C4-2B (cell line): ENCODE measurements around the gene LRMDA.

Experiments
- ZFX ChIP-seq: fragments of 450-650 bp; IDR thresholded peaks from 2 replicates; pipeline ENCODE4 v1.6.1; 2017
- TF ChIP-seq, protein P1 (sequence below): fragments of 450-650 bp; conservative IDR thresholded peaks from 2 replicates; pipeline ENCODE4 v1.5.1; 2017; ENCODE audit warnings: mild to moderate bottlenecking

DNA sequence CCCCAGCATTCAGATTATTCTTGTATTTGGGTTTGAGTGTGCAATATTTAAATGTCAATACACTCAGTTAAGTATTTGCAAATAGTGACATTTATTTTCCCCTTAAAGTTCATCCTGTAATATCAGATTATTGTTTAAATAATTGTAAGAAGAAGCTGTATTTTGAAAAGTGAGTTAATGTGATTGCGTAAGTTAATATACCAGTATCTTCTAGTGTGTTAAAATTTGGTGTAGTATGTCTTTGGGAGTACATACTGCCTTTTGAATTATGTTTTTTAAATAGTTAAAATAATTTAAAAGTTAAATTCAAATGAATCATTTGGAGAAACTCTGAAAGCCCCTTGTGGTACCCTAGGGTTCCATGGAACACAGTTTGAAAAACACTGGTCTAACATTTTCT lies 28.6 kb downstream of the LRMDA start:
- TF ChIP-seq, protein P1, sequence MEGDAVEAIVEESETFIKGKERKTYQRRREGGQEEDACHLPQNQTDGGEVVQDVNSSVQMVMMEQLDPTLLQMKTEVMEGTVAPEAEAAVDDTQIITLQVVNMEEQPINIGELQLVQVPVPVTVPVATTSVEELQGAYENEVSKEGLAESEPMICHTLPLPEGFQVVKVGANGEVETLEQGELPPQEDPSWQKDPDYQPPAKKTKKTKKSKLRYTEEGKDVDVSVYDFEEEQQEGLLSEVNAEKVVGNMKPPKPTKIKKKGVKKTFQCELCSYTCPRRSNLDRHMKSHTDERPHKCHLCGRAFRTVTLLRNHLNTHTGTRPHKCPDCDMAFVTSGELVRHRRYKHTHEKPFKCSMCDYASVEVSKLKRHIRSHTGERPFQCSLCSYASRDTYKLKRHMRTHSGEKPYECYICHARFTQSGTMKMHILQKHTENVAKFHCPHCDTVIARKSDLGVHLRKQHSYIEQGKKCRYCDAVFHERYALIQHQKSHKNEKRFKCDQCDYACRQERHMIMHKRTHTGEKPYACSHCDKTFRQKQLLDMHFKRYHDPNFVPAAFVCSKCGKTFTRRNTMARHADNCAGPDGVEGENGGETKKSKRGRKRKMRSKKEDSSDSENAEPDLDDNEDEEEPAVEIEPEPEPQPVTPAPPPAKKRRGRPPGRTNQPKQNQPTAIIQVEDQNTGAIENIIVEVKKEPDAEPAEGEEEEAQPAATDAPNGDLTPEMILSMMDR = no peak
- TF ChIP-seq ZFX = no peak
